B cell (primary cell): ENCODE measurements around the gene GRK5. TPM values are rescaled to one million over a fixed set of nuclear protein-coding genes. Genes with fewer than 3 reads are reported as not detected.

Experiments
- ATAC-seq: fragments of 200-7000 bp; cut with Tn5 transposase; one replicate; pipeline ENCODE4 v1.10.0; 2021; ENCODE audit warnings: low read depth, mild to moderate bottlenecking, moderate number of reproducible peaks, moderate library complexity
- CTCF ChIA-PET: fragments of 350-600 bp; sonication (Branson Sonifier 250); formaldehyde crosslinking; loops from one replicate; lab custom pipeline; 2021; ENCODE audit warnings: antibody characterized with exemption, inconsistent platforms; lab: Charles Lee
- POLR2A ChIA-PET: fragments of 350-600 bp; sonication (Branson Sonifier 250); formaldehyde crosslinking; loops from one replicate; lab custom pipeline; 2021; ENCODE audit warnings: antibody characterized with exemption; lab: Charles Lee
- DNase-seq: peaks from one replicate; pipeline ENCODE4 v3.0.0; 2013
- H2AFZ ChIP-seq: 2 replicates; pipeline ENCODE4 v1.6.1; 2012; ENCODE audit warnings: mild to moderate bottlenecking, low read depth, low read length; ENCODE audit not compliant: insufficient read depth, poor library complexity, severe bottlenecking
- H3K27ac ChIP-seq, 2 donors: 1 replicate in 1 of 2; 2 replicates in 1 of 2; pipeline ENCODE4 v1.5.1; 2012 to 2013; ENCODE audit warnings: low read length in 2 of 2, mild to moderate bottlenecking in 2 of 2, moderate library complexity in 1 of 2
- H3K27me3 ChIP-seq, 4 experiments: fragments of 200-600 bp in 1 of 4; sonication (generic) in 1 of 4; replicated peaks in 1 of 4; 1 replicate in 2 of 4; 2 replicates in 2 of 4; pipeline versions ENCODE4 v1.6.1 to v1.7.0; 2013 to 2016; ENCODE audit warnings: low read length in 3 of 4, mild to moderate bottlenecking in 2 of 4, mixed read lengths in 1 of 4, moderate library complexity in 1 of 4; ENCODE audit not compliant: insufficient read depth in 4 of 4, control insufficient read depth in 3 of 4; ENCODE audit errors: control extremely low read depth in 1 of 4
- H3K36me3 ChIP-seq, 2 experiments: replicated peaks in 1 of 2; 1 replicate in 1 of 2; 2 replicates in 1 of 2; pipeline versions ENCODE4 v1.6.1 to v1.7.1; 2013; ENCODE audit warnings: low read length in 1 of 2; ENCODE audit not compliant: insufficient read depth in 2 of 2, control insufficient read depth in 1 of 2; ENCODE audit errors: control extremely low read depth in 1 of 2, extremely low read depth in 1 of 2
- H3K4me1 ChIP-seq, 2 donors: fragments of 200-600 bp in 1 of 2; sonication (generic) in 1 of 2; 1 replicate in 1 of 2; 2 replicates in 1 of 2; pipeline versions ENCODE4 v1.5.1 to v1.6.1; 2013 to 2017; ENCODE audit warnings: low read length in 2 of 2; ENCODE audit not compliant: control insufficient read depth in 2 of 2, insufficient read depth in 2 of 2
- H3K4me2 ChIP-seq: replicated peaks from 2 replicates; pipeline ENCODE3; 2012; ENCODE audit warnings: mild to moderate bottlenecking, low read depth, low read length; ENCODE audit not compliant: poor library complexity, severe bottlenecking
- H3K4me3 ChIP-seq, 5 experiments: fragments of 200-600 bp in 1 of 5; sonication (generic) in 1 of 5; 1 replicate in 3 of 5; 2 replicates in 2 of 5; pipeline versions ENCODE4 v1.5.1 to v1.7.0; 2011 to 2016; ENCODE audit warnings: low read length in 4 of 5, mild to moderate bottlenecking in 4 of 5, low read depth in 2 of 5, control low read depth in 1 of 5, moderate library complexity in 1 of 5; ENCODE audit not compliant: insufficient read depth in 1 of 5; ENCODE audit errors: control extremely low read depth in 1 of 5, extremely low read depth in 1 of 5
- H3K79me2 ChIP-seq: fragments of 200-600 bp; sonication (generic); one replicate; pipeline ENCODE4 v1.6.0; 2016; ENCODE audit warnings: low read length; ENCODE audit not compliant: control insufficient read depth, insufficient read depth
- H3K9ac ChIP-seq: fragments of 200-600 bp; sonication (generic); 2 replicates; pipeline ENCODE4 v1.6.1; 2017; ENCODE audit warnings: mild to moderate bottlenecking, low read length, moderate library complexity
- H3K9me3 ChIP-seq, 3 donors: one replicate each; pipeline versions ENCODE4 v1.6.1 to v1.7.1; 2013; ENCODE audit warnings: low read length in 2 of 3; ENCODE audit not compliant: control insufficient read depth in 2 of 3, insufficient read depth in 1 of 3; ENCODE audit errors: control extremely low read depth in 1 of 3
- H4K20me1 ChIP-seq: 2 replicates; pipeline ENCODE4 v1.6.0; 2012; ENCODE audit warnings: mild to moderate bottlenecking, low read length; ENCODE audit not compliant: insufficient read depth, control insufficient read depth, poor library complexity, severe bottlenecking
- H3K27ac Mint-ChIP-seq: one replicate; pipeline ENCODE4 v1.8.0; 2021; ENCODE audit warnings: mixed read lengths
- H3K27me3 Mint-ChIP-seq: one replicate; pipeline ENCODE4 v1.8.0; 2021; ENCODE audit warnings: mixed read lengths
- H3K4me1 Mint-ChIP-seq: one replicate; pipeline ENCODE4 v1.8.0; 2021; ENCODE audit warnings: mixed read lengths
- H3K4me3 Mint-ChIP-seq: one replicate; pipeline ENCODE4 v1.8.0; 2021; ENCODE audit warnings: mixed read lengths
- H3K9me3 Mint-ChIP-seq: one replicate; pipeline ENCODE4 v1.8.0; 2022; ENCODE audit warnings: mixed read lengths; ENCODE audit not compliant: insufficient read depth
- EZH2 ChIP-seq: IDR thresholded peaks from 2 replicates; pipeline ENCODE4 v1.6.1; 2012; ENCODE audit warnings: borderline replicate concordance, low read depth, mild to moderate bottlenecking, moderate library complexity, low read length; ENCODE audit not compliant: insufficient read depth, poor library complexity, severe bottlenecking
- WGBS: methylation state at CpG from one replicate; pipeline ENCODE4 v1.1.5; 2013; ENCODE audit warnings: missing lambda C conversion rate; ENCODE audit not compliant: insufficient coverage; 5-methylcytosine and 5-hydroxymethylcytosine counted together
- intact Hi-C: fragments of 100-400 bp; cut with micrococcal nuclease; formaldehyde crosslinking; loops from one replicate; pipeline ENCODE4 v1.10.0; 2022
- polyA plus RNA-seq: library from polyadenylated mRNA; depleted of rRNA; stranded (reverse); fragments of >200 nt; gene quantifications from 2 replicates; pipeline ENCODE4 v1.2.3, GENCODE V29; 2012
- total RNA-seq, 2 donors: library from RNA; stranded (reverse); fragments of 120-200 nt in 1 of 2; gene quantifications; 1 replicate in 1 of 2; 2 replicates in 1 of 2; pipeline versions ENCODE4 v1.2.3 to v1.2.4, GENCODE V29; 2013 to 2022
- TF ChIP-seq, protein P1 (sequence below): fragments of 200-600 bp; IDR thresholded peaks from one replicate; pipeline ENCODE4 v1.8.0; 2022; ENCODE audit warnings: antibody characterized with exemption, mild to moderate bottlenecking

Gene GRK5
- total and polyA plus RNA-seq, 2 donors (not counting 1 experiment from before 2014, with no cell fraction given), result 21.9 to 54.8 TPM

GRCh38 chr10:119252470-119253151 lies 45.2 kb downstream of the GRK5 start:
- no peaks in the 10 kb centered on the region for H3K27me3 ChIP-seq
- no peaks in the 10 kb centered on the region for H3K9me3 Mint-ChIP-seq
- H3K9me3 ChIP-seq, result peaks cover 0 to 6% (median 0%) of the 10 kb centered on the region in 3 donors
- 100% methylated on average over 4 of the region's 10 CpGs for WGBS
- H3K9ac ChIP-seq, result no peak overlapping the region
- intact Hi-C loops, result no loop called here
- peaks cover 0 to 6% of the 10 kb centered on the region in 2 experiments for H3K36me3 ChIP-seq
- peaks cover 0 to 6% of the 10 kb centered on the region in 2 donors for H3K4me1 ChIP-seq
- DNase-seq (no peak), ATAC-seq (no peak)
- H4K20me1 ChIP-seq, result peaks cover 28% of the 10 kb centered on the region
- H3K4me3 Mint-ChIP-seq, result no peak overlapping the region
- peaks cover 94% of the 10 kb centered on the region for H3K79me2 ChIP-seq
- POLR2A ChIA-PET, result no interaction called here
- H3K4me1 Mint-ChIP-seq, result peaks cover 41% of the 10 kb centered on the region
- H3K27ac Mint-ChIP-seq, result no peak overlapping the region
- no peak overlapping the region for H2AFZ ChIP-seq
- H3K4me3 ChIP-seq, result no peak overlapping the region
- TF ChIP-seq EZH2, result no peak
- TF ChIP-seq, protein P1, sequence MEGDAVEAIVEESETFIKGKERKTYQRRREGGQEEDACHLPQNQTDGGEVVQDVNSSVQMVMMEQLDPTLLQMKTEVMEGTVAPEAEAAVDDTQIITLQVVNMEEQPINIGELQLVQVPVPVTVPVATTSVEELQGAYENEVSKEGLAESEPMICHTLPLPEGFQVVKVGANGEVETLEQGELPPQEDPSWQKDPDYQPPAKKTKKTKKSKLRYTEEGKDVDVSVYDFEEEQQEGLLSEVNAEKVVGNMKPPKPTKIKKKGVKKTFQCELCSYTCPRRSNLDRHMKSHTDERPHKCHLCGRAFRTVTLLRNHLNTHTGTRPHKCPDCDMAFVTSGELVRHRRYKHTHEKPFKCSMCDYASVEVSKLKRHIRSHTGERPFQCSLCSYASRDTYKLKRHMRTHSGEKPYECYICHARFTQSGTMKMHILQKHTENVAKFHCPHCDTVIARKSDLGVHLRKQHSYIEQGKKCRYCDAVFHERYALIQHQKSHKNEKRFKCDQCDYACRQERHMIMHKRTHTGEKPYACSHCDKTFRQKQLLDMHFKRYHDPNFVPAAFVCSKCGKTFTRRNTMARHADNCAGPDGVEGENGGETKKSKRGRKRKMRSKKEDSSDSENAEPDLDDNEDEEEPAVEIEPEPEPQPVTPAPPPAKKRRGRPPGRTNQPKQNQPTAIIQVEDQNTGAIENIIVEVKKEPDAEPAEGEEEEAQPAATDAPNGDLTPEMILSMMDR, result no peak
- CTCF ChIA-PET, result interaction anchor here (0.5 kb wide), 1 partner anchor 44 kb away, joined by 3 read pairs; no protein-coding TSS in a partner anchor
- H3K27ac ChIP-seq, result no peak overlapping the region
- H3K27me3 Mint-ChIP-seq, result no peaks in the 10 kb centered on the region
- no peak overlapping the region for H3K4me2 ChIP-seq

- POLR2A ChIA-PET, result no interaction called here
- DNase-seq (no peak), ATAC-seq (no peak)
- Histone ChIP-seq H3K4me2 (no peak overlapping the region), H3K4me3 (no peak overlapping the region), H3K27me3 (no peaks in the 10 kb centered on the region), H3K9ac (no peak overlapping the region), H3K4me1 (peaks cover 0 to 6% of the 10 kb centered on the region in 2 donors), H3K27ac (no peak overlapping the region), H4K20me1 (peaks cover 18% of the 10 kb centered on the region), H2AFZ (no peak overlapping the region), H3K79me2 (peaks cover 95% of the 10 kb centered on the region), H3K36me3 (peaks cover 0 to 6% of the 10 kb centered on the region in 2 experiments), H3K9me3 (peaks cover 0 to 6% (median 0%) of the 10 kb centered on the region in 3 donors)
- 97% methylated on average over 9 of the region's 16 CpGs for WGBS
- H3K9me3 Mint-ChIP-seq, result no peaks in the 10 kb centered on the region
- CTCF ChIA-PET, result no interaction called here
- H3K27ac Mint-ChIP-seq, result peak overlapping the region; percentile 63
- intact Hi-C loops, result no loop called here
- H3K4me3 Mint-ChIP-seq, result no peak overlapping the region
- H3K4me1 Mint-ChIP-seq, result peaks cover 45% of the 10 kb centered on the region
- TF ChIP-seq EZH2, result no peak
- TF ChIP-seq, protein P1, result no peak
- no peaks in the 10 kb centered on the region for H3K27me3 Mint-ChIP-seq
Measured at GRCh38 chr10:119253433-119254174, 46.2 kb downstream of the GRK5 start.
